Measurements from ENCODE around the gene TMEM161A.

DNA sequence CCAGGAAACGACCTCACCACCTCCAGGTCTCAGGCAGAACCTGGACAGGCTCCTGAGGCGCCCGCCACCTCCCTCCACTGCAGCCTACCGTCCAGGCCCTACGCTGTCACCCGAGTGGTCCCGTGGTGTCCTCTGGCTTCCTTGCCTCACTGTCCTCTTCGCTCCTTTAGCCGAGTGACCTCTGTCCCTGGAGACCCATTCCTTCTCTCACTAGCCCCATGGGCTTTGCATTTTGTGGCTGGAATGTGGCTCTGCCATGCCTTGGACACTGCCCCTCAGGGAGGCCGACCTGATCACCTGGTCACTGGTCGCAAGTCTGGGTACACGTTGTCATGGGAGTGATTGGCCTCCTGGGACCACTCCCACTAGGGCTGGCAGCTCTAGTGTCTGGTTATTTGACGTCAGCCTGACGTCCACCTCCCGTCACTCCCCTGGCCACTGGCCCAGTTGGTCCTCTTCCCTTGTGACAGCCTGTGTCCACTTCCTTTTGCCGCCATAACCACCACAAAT lies 56.6 kb downstream of the TMEM161A start:
- TF ChIP-seq CTCF (IDR thresholded peaks at IDR 0.05) (no peak), POLR2A (IDR thresholded peaks at IDR 0.05) (no peak), EP300 (IDR thresholded peaks at IDR 0.05) (no peak)

Data from ovary (tissue), 3 donors.